Caki2 (cell line): ENCODE measurements around the gene SIGLEC7. TPM values are rescaled to one million over a fixed set of nuclear protein-coding genes. Genes with fewer than 3 reads are reported as not detected.
"Not testable (repeated sequence)": the region's sequence is repeated elsewhere in the genome, so short reads cannot be mapped to it uniquely, and the experiment has no call there.

Experiments
- DNase-seq: peaks from one replicate; pipeline ENCODE4 v3.0.0-alpha.2; 2015; ENCODE audit warnings: low read depth
- in situ Hi-C: cut with HindIII; loops from 2 replicates; pipeline ENCODE4 v1.10.0; 2016; ENCODE audit warnings: low sequenced_read_pairs, low pct_unique_long_range_greater_than_20kb, mixed read lengths
- total RNA-seq: library from RNA; depleted of rRNA; stranded (reverse); fragments of >200 nt; shearing (Covaris generic); gene quantifications from 2 replicates; pipeline ENCODE4 v1.2.3, GENCODE V29; 2014; ENCODE audit warnings: low replicate concordance

SIGLEC7 gene
- total RNA-seq, 1 experiment from 2014 or later = not detected

DNA sequence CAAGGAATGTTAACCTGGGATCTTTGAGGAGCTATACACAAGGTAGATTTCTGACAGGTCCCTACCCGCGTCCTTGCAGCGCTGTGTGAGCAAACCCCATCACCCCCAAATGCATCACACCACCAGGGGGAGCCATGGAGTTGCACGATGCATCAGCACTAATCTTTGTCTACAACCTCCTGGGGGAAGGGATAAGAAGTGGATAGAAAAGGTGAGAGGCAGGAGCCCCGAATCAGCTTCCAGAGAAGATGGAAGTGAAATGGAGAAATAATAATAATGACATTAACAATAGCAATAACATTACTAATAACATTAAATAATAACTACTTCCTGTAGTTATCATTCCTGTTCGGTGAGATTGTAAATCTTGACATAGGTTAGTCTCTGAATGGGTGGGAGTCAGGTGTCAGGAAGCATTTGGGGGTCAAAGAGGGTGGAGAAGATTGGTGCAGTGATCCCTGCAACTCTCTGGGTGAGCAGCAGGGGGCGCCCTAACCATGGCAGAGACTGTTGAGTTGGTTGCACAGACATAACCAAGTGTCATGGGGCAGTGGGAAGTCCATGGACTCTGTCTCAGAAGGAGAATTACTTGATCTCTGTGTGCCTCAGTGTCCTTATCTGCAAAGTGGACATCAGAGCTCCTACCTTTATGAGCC is 16.5 kb downstream of the SIGLEC7 start:
- in situ Hi-C loops = no loop called here

DNA sequence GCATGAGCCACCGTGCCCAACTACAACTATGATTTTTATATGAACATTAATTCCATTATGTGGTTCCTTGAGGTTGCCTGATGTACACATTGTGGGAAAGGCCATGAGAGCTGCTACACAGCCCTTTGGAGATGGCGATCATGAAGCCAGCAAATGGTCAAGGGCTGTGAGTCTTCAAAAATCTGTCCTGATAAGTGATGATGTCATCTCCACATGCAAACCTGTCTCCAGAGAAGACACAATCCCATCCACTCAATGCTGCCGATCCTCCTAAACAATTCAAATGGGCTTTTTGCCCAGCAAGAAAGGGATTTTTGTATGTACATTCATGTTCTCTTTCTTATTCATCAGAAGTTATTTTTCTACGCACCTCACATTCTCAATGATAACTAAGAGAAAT is 17.6 kb downstream of the SIGLEC7 start:
- DNase-seq = no peak
- in situ Hi-C loops = no loop called here

More for the DNA sequence above, 16.5 kb downstream of the SIGLEC7 start:
- peak; percentile 38 for DNase-seq

DNA sequence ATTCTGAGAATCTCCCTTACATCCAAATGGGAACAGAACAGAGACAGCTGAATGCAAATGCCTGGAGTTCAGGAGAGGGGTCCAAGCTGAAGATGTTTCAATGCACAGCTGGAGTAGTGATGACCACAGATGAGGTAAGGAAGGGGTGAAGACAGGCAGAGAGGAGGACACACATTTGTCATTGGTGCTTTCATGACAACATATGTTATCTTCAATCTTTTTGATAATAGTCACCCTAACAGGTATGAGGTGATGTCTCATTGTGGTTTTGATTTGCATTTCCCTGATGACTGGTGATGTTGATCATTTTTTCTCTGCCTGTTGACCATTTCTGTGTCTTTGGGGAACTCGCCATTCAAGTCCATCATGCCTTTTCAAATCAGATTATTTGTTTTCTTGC is 19.2 kb downstream of the SIGLEC7 start:
- in situ Hi-C loops = no loop called here
- no peak for DNase-seq

DNA sequence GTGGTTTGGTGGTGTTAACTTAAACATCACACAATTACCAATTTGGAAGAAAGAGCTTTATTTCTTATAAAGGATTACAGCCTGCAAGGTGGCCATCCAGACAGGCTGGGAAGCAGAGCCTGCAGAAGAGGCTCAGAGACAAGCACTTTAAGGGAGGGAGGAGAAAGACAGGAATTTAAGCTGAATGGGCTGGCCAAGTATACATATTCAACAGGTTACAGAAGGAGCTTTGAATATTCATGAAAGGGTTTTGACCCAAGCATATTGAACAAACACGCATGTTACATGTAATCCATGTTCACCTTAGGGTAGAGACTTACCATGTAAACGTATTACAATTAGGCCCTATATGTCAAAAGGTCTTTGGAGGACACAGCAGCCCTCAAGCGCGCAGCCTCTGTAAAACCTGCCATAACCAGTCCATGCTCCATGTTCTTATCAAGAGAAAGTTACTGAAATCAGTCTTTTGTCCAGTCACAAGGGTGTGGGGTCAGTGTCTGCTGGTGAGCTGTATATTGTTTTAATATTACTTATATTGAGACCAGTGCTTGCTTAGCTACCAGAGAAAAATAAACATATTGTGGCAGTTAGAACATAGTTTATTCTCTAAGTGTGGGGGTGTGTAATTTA is 19.9 kb downstream of the SIGLEC7 start:
- no peak for DNase-seq
- in situ Hi-C loops = no loop called here

DNA sequence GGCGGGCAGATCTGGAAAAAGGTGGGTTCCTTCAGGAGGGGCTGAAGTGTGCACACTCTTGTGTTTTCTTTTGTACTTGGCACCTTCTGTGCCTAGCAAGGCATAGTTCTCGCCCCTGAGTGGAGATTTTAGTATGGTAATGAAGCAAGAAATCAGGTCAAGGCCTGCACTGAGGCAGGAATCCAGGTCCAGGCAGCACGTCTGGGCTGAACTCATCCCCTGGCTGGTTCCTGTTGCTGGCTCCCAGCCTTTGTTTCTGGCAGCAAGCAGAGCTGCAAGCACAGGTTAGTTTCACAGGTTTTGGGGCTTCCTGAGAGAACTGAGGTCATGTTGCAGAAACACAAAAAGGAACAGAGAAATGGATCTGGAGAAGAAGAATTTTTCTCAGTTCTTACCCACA is 21.2 kb downstream of the SIGLEC7 start:
- in situ Hi-C loops = no loop called here

DNA sequence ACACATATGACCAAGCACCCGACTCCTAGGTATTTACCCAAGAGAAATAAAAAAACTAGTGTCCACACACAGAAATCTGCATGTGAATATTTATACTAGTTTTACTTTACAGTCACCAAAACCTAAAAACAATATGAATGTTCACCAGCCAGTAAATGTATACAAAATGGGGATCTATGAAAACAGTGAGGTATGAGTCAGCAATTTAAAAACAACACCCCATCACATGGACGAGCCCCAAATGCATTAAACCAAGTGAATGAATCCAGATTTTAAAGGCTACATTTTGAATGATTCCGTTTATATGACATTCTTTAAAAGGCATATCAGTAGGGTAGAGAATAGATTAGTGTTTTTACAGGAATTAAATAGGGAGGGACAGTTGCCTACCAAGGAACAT is 22.1 kb downstream of the SIGLEC7 start:
- in situ Hi-C loops = no loop called here
- DNase-seq = no peak

More for the DNA sequence above, 21.2 kb downstream of the SIGLEC7 start:
- no peak for DNase-seq

DNA sequence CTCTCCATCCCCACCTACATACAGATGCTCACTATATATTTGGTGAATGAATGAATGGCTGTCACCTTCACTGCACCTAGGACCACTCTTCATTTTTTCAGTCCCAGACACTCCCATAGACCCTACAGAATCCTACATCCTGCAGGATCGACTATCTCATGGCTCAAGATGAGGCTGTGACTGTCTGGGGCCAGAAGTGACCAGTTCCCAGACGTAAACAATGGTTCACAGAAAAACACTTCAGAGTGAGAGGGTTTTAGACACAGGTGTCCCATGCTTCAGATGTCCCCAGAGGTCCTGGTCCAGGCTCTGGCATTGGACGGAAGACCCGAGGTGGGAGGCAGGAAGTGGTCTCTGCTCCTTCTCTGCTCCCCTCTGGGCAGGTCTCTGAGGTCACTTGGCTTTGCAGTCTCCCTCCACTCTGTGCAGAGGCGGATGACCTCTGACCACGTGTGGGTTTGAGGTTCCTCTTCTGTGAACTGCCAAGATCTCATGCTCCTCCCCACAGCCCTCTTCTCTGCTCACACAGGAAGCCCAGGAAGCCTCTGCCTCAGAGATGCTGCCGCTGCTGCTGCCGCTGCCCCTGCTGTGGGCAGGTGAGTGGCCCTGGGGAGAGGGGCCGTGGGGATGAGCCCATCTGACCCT is 24.9 kb downstream of the SIGLEC7 start:
- no peak for DNase-seq
- in situ Hi-C loops = no loop called here

DNA sequence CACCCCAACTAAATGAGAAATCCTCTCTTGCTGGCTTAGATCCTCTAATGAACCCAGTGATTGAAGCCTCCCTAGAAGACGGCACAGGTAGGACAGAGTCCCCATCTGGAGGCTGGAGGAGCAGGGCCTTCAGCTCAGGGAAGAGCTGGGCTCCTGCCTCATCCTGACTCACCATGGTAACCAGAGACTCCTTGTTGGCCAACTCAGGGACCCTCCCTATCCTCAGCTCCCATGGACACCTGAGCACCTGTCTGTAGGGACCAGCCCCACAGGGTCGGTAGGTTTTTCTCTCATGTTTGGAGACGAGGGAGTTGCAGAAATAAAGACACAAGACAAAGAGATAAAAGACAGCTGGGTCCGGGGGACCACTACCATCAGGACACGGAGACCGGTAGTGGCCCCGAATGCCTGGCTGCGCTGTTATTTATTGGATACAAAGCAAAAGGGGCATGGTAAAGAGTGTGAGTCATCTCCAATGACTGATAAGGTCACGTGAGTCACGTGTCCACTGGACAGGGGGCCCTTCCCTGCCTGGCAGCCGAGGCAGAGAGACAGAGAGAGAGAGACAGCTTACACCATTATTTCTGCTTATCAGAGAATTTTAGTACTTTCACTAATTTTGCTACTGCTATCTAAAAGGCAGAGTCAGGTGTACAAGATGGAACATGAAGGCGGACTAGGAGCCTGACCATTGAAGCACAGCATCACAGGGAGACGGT is 26.6 kb downstream of the SIGLEC7 start:
- in situ Hi-C loops = no loop called here
- DNase-seq = no peak

DNA sequence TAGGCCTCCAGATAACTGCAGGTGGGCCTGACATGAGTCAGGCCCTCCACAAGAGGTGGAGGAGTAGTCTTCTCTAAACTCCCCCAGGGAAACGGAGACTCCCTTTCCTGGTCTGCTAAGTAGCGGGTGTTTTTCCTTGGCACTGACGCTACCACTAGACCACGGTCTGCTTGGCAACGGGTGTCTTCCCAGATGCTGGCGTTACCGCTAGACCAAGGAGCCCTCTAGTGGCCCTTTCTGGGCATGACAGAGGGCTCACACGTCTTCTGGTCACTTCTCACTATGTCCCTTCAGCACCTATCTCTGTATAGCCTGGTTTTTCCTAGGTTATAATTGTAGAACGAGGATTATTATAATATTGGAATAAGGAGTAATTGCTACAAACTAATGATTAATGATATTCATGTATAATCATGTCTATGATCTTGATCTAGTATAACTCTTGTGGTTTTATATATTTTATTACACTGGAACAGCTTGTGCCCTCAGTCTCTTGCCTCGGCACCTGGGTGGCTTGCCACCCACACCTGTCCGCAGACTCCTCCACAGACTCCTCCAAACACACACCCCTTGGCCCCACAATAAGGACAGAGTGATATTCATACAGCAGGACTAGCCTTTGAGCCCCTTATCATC is 27.3 kb downstream of the SIGLEC7 start:
- in situ Hi-C loops = not testable (repeated sequence)

DNA sequence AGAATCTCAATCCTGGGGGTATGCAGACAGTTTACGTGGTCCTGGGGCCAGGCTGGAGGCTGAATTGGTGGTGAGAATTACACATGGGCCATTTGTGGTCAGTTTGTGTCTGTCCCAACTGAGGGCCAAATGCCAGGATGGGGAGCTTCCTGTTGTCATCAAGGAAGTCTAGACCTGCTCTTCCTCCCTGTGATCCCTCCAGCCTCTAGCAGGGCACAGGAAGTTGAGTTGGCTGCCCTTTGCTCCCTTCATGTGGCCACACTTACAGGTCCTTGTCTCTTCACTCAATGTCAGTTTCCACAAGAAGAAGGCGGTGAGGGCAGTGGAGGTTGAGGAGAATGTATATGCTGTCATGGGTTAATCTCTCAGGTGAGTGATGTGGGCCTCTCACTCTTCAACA is 30.1 kb downstream of the SIGLEC7 start:
- in situ Hi-C loops = no loop called here

More for the DNA sequence above, 27.3 kb downstream of the SIGLEC7 start:
- DNase-seq = peak; percentile 72

DNA sequence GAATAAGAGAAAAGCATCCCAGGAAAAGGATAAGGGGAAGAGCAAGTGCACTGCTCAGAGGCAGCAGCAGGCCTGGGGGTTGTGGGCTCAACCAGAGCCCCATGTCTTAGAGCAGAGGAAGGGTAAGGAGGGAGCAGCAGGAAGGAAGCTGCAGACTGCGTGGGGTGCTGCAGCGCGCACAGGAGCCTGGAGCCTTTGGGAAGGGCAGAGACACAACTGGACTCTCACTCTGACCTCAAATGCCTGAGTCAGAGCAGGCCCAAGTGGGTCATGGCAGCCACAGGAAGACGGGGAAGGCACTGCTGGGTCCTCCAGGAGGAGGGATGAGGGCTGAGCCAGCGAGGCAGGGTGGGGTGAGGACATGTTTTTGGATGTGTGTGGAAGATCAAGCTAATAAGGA is 31.6 kb downstream of the SIGLEC7 start:
- in situ Hi-C loops = no loop called here
- no peak for DNase-seq

More for the DNA sequence above, 30.1 kb downstream of the SIGLEC7 start:
- DNase-seq = no peak

DNA sequence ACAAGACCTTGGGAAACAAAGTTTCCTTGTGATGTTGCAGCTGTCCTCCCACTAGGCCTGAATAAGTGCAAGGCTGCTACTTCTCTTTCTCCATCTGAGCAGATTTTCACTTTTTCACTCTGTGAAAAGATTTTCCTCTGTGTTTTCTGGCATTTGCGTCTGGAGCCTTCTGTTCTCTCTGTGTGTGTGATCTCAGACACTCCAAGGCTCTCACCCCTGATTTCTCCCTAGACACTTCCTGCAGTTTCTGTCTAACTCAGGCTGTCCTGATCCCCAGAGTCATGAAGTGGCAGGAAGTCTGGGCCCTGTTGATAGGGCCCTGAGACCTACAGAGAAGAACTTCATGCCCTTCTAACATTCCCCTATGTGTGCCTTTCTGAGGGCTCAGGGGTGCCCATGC is 37.2 kb downstream of the SIGLEC7 start:
- in situ Hi-C loops = no loop called here
- DNase-seq = no peak

DNA sequence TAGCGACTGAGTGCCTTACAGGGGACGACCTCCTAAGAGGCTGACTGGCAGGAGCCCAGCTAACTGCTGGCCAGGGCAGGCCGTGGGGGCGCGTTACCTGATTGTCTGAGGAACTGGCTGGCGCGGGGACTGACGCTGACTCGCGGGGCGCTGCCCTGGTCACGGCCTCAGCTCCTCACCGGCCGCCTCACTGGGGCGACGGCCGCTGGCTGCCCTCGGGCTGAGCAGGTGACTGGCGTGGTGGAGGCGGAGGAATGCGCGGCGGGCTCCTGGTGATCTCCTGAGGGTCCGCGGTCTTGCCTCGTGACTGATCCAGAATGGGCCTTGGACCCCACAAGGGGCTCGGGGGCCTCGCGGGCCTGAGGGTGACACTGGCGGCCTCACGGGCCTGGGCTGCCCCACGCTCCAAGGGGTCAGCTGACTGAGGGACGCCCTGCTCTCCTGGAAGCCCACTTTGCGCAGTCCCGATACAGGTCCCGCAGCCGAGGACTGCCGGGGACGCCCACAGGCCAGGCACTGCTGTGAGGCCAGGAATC is 39.3 kb downstream of the SIGLEC7 start:
- no peak for DNase-seq
- in situ Hi-C loops = no loop called here

DNA sequence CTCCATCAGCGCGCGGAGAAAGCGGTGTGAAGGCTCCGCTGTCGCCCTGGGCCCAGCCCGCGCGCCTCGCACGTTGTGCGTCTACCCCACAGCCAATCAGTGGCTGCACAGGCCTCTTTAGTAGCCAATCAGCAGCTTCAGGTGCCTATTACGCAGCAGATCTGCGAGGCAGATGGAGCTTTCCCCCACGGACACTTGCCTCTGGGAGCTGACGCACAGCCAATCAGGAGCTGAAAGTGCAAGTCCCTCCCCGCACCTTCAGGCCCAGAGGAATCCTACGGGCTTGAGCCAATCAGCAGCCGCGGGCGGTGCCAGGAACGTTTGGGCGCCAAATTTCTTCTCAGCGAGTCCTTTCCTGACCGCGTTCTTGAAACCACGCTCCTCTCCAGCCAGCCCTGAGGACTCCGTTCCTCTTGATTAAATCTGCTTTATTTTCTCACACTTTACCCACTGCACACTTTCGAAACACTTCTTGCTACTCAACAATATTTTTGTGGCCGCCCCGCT is 39.9 kb downstream of the SIGLEC7 start:
- no peak for DNase-seq
- in situ Hi-C loops = no loop called here

DNA sequence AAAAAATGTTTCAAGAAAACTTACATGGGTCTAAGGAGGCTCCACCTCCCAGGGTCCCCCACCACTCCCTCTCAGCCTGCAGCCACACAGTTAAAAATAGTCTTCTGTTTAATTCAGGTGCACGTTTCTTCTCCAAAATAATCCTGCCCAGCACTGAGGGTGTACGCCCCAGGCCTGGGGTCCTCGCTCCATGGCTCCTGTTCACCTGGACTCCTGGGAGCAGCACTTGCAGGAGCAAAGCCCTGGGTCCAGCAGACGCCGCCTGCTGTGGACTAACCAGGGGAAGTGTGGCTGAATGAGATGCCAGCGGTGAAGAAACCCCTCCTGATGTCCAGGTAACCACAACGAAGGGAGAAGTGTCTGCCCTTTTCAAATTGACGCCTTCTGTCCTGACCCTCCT is 41.5 kb downstream of the SIGLEC7 start:
- no peak for DNase-seq
- in situ Hi-C loops = no loop called here

DNA sequence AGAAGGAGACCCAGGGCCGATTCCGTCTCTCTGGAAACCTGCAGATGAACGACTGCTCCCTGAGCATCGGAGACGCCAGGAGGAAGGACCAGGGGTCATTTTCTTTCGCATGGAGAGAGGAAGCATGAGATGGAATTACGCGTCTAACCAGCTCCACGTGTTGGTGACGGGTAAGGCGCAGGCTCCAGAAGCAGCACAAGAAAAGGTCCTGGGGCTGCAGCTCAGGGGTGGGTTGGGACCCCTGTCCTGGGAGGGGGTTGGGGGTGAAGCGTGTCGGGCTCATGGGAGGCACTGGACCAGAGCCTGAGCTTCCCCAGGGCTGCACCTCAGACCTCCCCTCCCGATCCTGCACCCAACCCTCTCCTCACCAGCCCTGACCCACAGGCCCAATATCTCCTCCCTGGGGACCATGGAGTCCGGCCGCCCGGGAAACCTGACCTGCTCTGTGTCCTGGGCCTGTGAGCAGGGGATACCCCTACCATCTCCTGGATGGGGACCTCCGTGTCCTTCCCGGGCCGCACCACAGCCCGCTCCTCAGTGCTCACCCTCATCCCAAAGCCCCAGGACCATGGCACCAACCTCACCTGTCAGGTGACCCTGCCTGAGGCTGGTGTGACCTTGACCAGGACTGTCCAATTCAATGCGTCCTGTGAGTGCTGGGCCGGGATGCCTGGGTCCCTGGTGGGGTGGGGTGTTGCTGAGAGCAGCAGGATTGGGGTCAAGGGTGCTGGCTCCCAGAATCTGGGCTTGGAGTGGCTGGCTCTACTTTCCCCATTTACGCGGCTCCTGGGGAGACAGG is 43.2 kb downstream of the SIGLEC7 start:
- in situ Hi-C loops = no loop called here
- no peak for DNase-seq

DNA sequence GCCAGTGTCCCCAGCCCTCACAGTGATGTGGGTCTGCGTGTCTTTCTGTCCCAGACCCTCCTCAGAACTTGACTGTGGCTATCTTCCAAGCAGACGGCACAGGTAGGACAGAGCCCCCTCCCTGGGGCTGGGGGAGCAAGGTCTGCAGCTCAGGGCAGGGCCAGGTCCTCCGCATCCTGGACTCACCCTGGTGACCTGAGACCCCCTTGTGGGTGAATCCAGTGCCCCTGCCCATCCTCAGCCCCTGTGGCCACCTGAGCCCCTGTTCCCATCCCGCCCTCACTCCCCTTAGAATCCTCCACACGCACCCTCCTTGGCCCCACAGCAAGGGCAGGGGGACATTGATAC is 43.7 kb downstream of the SIGLEC7 start:
- in situ Hi-C loops = no loop called here
- no peak for DNase-seq

DNA sequence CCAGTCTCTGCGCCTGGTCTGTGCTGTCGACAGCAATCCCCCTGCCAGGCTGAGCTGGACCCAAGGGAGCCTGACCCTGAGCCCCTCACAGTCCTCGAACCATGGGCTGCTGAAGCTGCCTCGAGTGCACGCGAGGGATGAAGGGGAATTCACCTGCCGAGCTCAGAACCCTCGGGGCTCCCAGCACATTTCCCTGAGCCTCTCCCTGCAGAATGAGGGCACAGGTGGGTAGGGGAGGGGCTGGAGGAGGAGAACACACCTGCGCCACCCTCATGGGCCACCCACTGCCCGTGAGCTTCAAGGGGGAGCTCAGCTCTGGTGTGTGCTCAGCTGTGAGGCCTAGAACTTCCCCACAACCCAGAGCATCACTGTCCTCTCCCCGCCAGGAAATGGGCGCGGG is 44.2 kb downstream of the SIGLEC7 start:
- no peak for DNase-seq
- in situ Hi-C loops = no loop called here
